ENCODE results near the gene DHRSX.

Gene DHRSX

DNA sequence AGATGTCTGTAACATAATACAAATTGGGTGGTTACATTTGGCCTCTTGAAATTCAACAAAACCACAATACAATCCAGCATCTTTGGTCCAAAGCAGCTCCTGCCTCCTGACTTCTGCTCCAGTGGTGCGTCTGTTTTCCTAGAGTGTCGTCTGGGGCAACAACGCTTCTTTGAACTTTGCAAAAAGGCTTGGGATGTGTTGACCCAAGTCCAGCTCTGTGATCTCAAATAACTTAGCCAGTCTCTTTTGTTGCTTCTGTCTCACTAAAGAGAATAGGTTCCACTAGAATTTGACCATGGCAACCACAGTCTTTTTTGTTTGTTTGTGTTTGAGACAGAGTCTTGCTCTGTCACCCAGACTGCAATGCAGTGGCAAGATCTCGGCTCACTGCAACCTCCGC, 324.0 kb downstream of the DHRSX start:
- in situ Hi-C loops (cut with MboI; ENCODE audit: low sequenced_read_pairs), result no loop called here

DNA sequence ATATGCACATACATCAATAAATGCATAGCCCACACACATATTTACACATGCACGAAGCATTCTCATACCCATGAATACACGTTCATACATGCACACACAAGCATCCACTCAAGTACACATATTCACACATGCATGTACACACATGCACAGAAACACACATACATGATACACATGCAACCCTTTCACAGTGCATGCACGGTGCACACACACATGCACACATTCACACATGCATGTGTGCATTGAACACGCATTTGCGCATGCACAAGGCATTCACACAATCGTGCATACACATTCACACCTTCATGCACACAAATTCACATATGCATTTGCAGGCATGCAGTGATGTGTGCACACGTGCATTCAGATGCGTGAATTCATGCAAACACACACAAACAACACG, 324.5 kb downstream of the DHRSX start:
- in situ Hi-C loops (cut with MboI; ENCODE audit: low sequenced_read_pairs), result no loop called here

DNA sequence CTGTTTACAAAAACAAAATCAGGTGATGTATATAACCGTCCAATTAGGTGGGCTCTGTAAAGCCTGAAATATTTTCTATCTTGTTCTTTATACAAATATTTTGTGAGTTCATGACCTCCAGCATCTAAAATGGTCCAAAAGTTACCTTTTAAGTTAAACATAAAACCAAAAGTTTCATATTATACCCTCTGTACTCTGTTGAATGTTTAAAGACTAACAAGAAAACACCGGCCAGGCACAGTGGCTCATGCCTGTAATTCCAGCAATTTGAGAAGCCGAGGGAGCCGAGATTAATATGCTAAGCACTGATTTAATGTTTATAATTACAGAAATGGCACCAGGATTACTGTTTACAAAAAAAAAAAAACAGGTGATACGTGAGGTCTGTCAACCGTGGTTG, 328.4 kb downstream of the DHRSX start:
- in situ Hi-C loops (cut with MboI; ENCODE audit: low sequenced_read_pairs), result no loop called here
